Mucosa of rectum (tissue), 2 donors: ENCODE data around the gene FAXC.
"Not testable (repeated sequence)": the region's sequence is repeated elsewhere in the genome, so short reads cannot be mapped to it uniquely, and the experiment has no call there.

Experiments
- H3K27ac ChIP-seq, 2 donors: one replicate each; pipeline ENCODE4 v1.7.0; 2013; ENCODE audit warnings: inconsistent platforms in 2 of 2, low read depth in 2 of 2, low read length in 2 of 2
- H3K27me3 ChIP-seq, 2 donors: one replicate each; pipeline ENCODE4 v1.7.0; 2013; ENCODE audit warnings: low read length in 2 of 2; ENCODE audit not compliant: control insufficient read depth in 2 of 2, insufficient read depth in 2 of 2
- H3K36me3 ChIP-seq, 2 donors: one replicate each; pipeline ENCODE4 v1.7.0; 2013; ENCODE audit warnings: low read length in 2 of 2; ENCODE audit not compliant: control insufficient read depth in 2 of 2, insufficient read depth in 2 of 2
- H3K4me1 ChIP-seq, 2 donors: one replicate each; pipeline ENCODE4 v1.7.0; 2013; ENCODE audit warnings: low read length in 2 of 2, mild to moderate bottlenecking in 1 of 2; ENCODE audit not compliant: control insufficient read depth in 2 of 2, insufficient read depth in 2 of 2
- H3K4me3 ChIP-seq, 2 donors: one replicate each; pipeline ENCODE4 v1.7.0; 2013; ENCODE audit warnings: low read length in 2 of 2
- H3K9ac ChIP-seq, 2 donors: one replicate each; pipeline ENCODE4 v1.7.0; 2013; ENCODE audit warnings: low read length in 2 of 2, low read depth in 1 of 2, mild to moderate bottlenecking in 1 of 2
- H3K9me3 ChIP-seq, 2 donors: one replicate each; pipeline ENCODE4 v1.7.0; 2013; ENCODE audit warnings: low read length in 2 of 2; ENCODE audit not compliant: control insufficient read depth in 2 of 2
- donor health status: healthy.
- donor health status: Normal muscosa, but diverticular disease.

FAXC gene

GRCh38 chr6:99294786-99295185, 54.7 kb downstream of the FAXC start:
- Histone ChIP-seq H3K9ac (no peak overlapping the region), H3K27ac (no peak overlapping the region), H3K4me3 (no peak overlapping the region), H3K9me3 (no peaks in the 10 kb centered on the region), H3K36me3 (no peaks in the 10 kb centered on the region), H3K27me3 (no peaks in the 10 kb centered on the region), H3K4me1 (no peaks in the 10 kb centered on the region)

- no peak overlapping the region for H3K27ac ChIP-seq
- H3K36me3 ChIP-seq, result no peaks in the 10 kb centered on the region
- no peaks in the 10 kb centered on the region for H3K27me3 ChIP-seq
- no peaks in the 10 kb centered on the region for H3K9me3 ChIP-seq
- no peak overlapping the region for H3K4me3 ChIP-seq
- no peaks in the 10 kb centered on the region for H3K4me1 ChIP-seq
- no peak overlapping the region for H3K9ac ChIP-seq
Measured at GRCh38 chr6:99289701-99290100, 59.8 kb downstream of the FAXC start.

DNA sequence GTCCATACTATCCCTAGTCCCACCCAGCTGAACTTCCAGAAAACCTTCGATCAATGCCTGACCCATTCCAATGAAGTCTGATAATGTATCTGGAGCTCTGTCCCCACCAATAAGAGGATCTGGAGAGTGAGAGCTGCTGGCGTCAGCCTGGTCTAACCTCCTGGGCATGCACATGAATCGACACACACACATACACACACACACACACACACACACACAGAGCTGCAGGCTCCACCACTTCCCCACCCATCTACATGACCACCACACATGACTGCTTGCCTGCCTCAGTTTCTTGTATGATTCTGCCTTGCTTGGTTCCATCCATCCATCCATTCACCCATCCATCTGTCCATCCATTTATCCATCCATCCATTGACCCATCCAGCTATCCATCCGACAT, 60.8 kb downstream of the FAXC start:
- no peaks in the 10 kb centered on the region for H3K27me3 ChIP-seq
- no peaks in the 10 kb centered on the region for H3K4me1 ChIP-seq
- H3K9me3 ChIP-seq, result no peaks in the 10 kb centered on the region
- no peak overlapping the region for H3K4me3 ChIP-seq
- no peaks in the 10 kb centered on the region for H3K36me3 ChIP-seq
- H3K27ac ChIP-seq, result no peak overlapping the region
- H3K9ac ChIP-seq, result no peak overlapping the region

DNA sequence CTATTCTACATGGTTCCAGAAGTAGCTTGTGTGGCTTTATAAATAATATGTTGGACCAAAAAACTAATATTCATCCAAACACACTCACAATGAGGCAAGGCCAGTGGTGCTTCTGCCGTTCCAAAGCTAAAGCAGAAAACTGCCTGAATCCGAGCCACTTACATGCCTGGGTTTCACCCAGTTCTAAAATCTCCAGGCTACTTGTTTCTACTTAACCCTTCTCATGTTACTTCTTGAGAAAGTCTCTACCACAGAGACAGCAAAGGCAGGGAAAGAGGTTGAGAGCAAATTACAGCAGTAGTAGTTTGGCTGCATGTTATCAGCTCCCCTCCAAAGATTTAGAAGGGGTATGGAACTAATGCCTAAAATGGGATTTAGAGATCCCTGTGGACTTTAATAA, 62.0 kb downstream of the FAXC start:
- no peak overlapping the region for H3K4me3 ChIP-seq
- H3K9ac ChIP-seq, result no peak overlapping the region
- H3K27ac ChIP-seq, result no peak overlapping the region
- no peaks in the 10 kb centered on the region for H3K27me3 ChIP-seq
- H3K36me3 ChIP-seq, result no peaks in the 10 kb centered on the region
- no peaks in the 10 kb centered on the region for H3K4me1 ChIP-seq
- no peaks in the 10 kb centered on the region for H3K9me3 ChIP-seq

DNA sequence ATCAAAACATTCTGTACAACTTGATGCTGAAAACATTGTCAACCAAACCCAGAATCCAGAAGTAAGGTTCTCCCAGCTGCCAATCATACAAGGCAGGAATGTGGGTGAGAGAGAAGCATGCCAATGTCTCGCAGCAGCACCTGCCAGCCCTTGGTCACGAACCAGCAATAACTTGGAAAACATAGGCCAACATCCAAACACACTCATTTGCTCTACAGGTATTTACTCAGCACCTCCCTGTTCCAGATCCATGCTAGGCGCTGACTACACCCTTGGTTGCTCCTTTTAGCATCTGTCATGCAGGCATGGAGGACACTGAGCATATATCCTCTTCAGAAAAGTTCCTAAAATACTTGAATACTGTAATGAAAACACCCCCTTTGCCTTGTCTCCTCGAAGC, 63.6 kb downstream of the FAXC start:
- Histone ChIP-seq H3K4me1 (no peaks in the 10 kb centered on the region), H3K27ac (no peak overlapping the region), H3K9ac (no peak overlapping the region), H3K36me3 (no peaks in the 10 kb centered on the region), H3K4me3 (no peak overlapping the region), H3K27me3 (no peaks in the 10 kb centered on the region), H3K9me3 (no peaks in the 10 kb centered on the region)

GRCh38 chr6:99282479-99283062, 66.9 kb downstream of the FAXC start:
- Histone ChIP-seq H3K27ac (no peak overlapping the region), H3K9me3 (no peaks in the 10 kb centered on the region), H3K27me3 (no peaks in the 10 kb centered on the region), H3K36me3 (no peaks in the 10 kb centered on the region), H3K4me3 (no peak overlapping the region), H3K9ac (no peak overlapping the region), H3K4me1 (no peaks in the 10 kb centered on the region)

- Histone ChIP-seq H3K4me1 (no peaks in the 10 kb centered on the region), H3K9ac (no peak overlapping the region), H3K9me3 (no peaks in the 10 kb centered on the region), H3K27ac (no peak overlapping the region), H3K4me3 (no peak overlapping the region), H3K36me3 (no peaks in the 10 kb centered on the region), H3K27me3 (no peaks in the 10 kb centered on the region)
Measured at GRCh38 chr6:99276747-99277146, 72.7 kb downstream of the FAXC start.

GRCh38 chr6:99270826-99271225, 78.6 kb downstream of the FAXC start:
- H3K27ac ChIP-seq, result no peak overlapping the region
- H3K4me3 ChIP-seq, result no peak overlapping the region

GRCh38 chr6:99270030-99270429, 79.4 kb downstream of the FAXC start:
- Histone ChIP-seq H3K9me3 (no peaks in the 10 kb centered on the region), H3K27me3 (no peaks in the 10 kb centered on the region), H3K27ac (no peak overlapping the region), H3K36me3 (no peaks in the 10 kb centered on the region), H3K9ac (no peak overlapping the region), H3K4me1 (no peaks in the 10 kb centered on the region), H3K4me3 (no peak overlapping the region)

More at GRCh38 chr6:99270826-99271225, 78.6 kb downstream of the FAXC start:
- Histone ChIP-seq H3K9me3 (no peaks in the 10 kb centered on the region), H3K4me1 (no peaks in the 10 kb centered on the region), H3K36me3 (no peaks in the 10 kb centered on the region), H3K9ac (no peak overlapping the region), H3K27me3 (no peaks in the 10 kb centered on the region)

DNA sequence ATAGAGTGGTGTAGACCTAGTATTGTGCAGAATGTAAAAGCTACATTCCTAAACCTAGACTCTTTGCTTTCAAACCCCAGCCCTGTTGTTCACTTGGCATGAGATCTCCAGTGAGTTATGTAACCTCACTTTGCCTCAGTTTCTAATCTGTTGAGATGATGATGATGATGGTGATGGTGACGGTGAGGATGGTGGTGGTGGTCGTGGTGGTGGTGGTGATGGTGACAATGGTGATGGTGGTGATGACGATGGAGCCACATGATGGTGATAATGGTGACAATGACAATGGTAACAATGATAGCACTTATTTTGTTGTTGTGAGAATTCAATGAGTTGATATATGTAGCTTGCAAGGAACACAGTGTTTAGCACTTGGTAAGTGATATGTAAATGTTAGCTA, 80.3 kb downstream of the FAXC start:
- Histone ChIP-seq H3K4me1 (no peaks in the 10 kb centered on the region), H3K4me3 (no peak overlapping the region), H3K27me3 (no peaks in the 10 kb centered on the region), H3K36me3 (no peaks in the 10 kb centered on the region), H3K27ac (no peak overlapping the region), H3K9me3 (no peaks in the 10 kb centered on the region), H3K9ac (no peak overlapping the region)

DNA sequence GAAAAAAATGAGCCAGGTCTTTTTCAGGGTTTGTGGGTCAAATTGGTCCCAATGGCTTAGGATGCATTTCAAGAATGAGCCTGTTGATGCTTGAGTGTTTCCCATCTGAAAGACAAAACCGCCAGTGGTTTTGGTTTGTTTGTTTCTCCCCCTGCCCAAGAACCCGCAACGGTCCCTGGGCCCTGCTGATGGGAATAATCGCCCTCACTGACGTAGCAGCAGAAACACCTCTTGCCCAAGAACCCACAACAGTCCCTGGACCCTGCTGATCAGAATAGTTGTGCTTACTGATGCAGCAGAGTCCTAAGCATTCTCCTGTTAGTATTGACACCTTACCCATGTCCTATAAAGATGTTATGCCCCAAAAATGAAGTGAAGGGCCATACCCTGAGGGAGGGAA, 82.5 kb downstream of the FAXC start:
- not testable (repeated sequence) for H3K9ac ChIP-seq, H3K27ac ChIP-seq, H3K9me3 ChIP-seq, H3K4me1 ChIP-seq, H3K4me3 ChIP-seq, H3K36me3 ChIP-seq, H3K27me3 ChIP-seq
